HG02943 (cell line): ENCODE results near the gene ACADS.

Experiments used
- ATAC-seq: cut with Tn5 transposase; IDR thresholded peaks from one replicate; pipeline ENCODE4 v1.9.1; 2021; ENCODE audit warnings: mild to moderate bottlenecking, low read depth, moderate library complexity; ENCODE audit not compliant: unreplicated experiment

Gene ACADS

DNA sequence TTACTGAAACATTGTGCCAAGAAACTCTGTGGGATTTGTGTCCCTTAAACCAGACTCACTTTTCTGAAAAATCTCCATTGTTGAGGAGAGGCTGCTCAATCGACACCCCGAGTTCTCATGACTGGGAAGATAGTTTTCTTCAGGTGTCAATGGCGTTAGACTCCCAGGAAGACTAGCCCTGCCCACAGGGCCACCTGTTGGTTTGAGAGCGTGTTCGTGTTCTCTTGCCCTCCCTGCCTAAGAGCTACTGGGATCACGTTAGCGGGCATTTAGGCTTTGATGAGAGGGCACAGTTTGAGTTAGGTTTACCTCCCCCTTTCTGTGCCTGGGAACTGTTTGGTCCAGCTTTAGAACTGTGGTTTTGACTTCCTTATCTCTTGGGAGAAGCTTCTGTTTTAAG, 26.1 kb upstream of the ACADS start:
- ATAC-seq = no peak

DNA sequence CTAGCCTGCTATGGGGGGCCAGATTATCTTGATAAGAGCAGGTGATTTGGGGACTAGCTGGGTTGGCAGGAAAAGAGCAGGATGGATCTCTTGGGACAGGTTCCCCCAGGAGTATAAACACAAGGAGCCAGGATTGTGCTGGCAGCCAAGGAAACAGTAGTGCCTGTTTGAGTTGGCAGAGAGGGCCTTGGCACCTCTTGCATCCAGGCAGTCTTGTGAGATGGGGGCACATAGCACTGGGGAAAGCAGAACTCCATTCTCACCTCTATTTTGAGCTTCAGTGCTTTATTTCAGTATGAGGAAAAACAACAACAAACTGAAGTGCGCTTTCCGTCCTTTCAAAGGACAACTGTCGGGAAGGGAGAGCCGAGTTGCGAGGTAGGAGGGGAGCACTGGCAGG, 24.7 kb upstream of the ACADS start:
- ATAC-seq = no peak

DNA sequence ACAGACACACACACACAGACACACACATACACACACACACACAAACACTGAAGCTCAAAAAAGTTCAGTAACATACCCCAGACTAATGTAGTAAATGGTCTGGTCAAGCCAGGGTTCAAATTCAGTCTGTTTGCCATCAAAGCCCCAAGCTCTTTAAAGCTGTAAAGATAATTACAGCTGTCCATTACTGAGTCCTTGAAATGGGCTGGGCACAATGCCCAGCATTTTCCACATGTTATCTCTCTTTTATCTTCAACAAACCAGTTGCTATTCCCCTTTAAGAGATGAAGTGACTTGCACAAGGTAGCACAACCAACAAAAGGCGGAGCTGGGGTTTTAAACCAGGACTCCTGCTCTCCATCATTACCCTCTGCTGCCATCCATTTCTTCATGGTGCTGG, 23.0 kb upstream of the ACADS start:
- no peak for ATAC-seq

- no peak for ATAC-seq
These were observed 22.2 kb upstream of the ACADS start for GRCh38 chr12:120703311-120703942.

DNA sequence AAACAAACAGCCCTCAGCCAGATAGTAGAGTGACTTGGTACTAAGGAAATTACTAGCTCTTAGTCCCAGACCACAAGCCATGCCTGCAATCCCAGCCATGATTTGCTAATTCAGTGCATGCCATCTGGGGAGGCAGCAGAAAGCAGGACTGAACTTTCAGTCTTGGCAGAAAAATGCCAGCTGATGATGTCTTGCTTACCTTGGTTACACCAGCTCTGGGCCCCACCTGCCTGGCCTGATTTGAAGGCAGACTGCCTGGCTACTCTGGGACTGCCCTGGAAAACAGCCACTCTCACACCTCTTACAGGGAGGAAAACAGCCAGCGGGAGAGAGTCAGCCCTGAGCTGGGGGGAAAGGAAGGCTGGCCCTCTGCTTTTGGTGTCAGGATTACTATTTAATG, 20.0 kb upstream of the ACADS start:
- no peak for ATAC-seq

- no peak for ATAC-seq
These were observed 19.6 kb upstream of the ACADS start for GRCh38 chr12:120706029-120706428.

- no peak for ATAC-seq
These were observed 17.0 kb upstream of the ACADS start for GRCh38 chr12:120708651-120709050.

DNA sequence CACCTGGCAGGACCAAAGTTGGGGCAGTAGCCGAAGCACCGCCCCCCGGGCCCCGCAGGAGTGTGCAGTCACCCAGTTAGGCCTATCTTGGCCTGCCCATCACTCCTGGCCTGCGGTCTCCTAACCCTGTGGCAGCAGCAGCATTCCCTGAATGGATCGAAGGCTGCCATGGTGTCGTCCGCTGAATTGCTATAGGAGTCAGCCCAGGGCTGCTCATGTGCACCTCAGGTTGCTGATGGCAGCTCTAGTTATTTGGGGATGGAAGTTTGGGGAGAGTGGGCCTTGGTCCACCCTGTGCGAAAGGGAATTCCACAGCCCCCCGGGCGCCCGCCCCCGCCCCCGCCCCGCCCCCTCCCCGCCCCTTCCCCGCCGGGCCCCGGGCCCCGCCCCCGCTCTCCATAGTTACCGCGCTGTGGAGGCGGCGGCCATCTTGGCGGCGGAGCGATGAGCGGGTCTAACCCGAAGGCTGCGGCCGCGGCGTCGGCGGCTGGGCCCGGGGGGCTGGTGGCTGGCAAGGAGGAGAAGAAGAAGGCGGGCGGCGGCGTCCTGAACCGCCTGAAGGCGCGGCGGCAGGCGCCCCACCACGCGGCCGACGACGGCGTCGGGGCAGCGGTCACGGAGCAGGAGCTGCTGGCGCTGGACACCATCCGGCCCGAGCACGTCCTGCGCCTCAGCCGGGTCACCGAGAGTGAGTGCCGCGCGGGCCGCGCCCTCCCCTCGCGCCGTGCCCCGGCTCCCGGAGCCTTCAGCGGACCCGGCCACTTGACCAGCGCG, 15.4 kb upstream of the ACADS start, which contains the start of gene UNC119B:
Gene UNC119B, plus strand, starts transcription at position 428 of the 774 bp plus-strand sequence. Its CDS starts 17 bp downstream, at position 445.
- ATAC-seq = peak; percentile 54

DNA sequence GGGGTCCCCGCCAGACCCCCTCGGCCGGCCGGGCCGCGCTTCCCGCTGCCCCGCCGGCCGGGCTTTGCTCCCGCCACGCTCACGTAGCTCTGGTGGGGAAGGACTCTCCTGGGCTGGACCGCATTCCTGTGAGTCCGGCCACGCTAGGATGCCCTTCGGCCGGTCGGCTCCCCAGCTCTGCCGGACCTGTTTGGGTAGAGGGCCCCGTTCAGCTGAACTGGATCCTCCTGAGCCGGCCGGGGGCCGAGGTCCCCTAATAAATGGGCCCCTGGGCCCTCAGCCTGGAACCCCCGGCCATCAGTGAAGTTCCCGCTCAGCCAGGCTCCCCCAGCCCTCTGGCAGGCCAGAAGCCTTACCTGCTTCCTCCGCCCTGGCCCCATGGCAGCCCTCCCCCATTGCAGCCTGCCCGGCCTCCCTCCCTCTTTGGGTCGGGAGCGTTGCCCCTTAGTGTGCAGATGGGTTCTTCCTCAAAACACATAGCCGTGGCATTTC, 14.8 kb upstream of the ACADS start:
- ATAC-seq = no peak

GRCh38 chr12:120711411-120711810, 14.2 kb upstream of the ACADS start:
- ATAC-seq = no peak

DNA sequence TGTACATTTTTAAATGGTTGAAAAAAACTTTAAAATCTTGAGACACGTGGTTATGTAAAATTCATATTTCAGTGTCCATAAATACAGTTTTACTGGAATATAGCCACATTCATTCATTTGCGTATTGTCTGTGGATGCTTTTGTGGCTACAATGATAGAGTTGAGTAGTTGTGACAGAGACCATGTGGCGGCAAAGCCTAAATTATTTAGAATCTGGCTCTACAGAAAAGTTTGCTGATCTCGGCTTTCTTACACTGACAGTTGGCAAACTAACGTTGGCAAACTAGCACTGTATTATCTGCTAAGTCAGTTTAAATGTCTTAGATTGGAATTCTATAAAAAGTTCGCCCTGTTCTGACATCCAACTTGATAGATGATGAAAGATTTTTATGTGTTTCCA, 13.0 kb upstream of the ACADS start:
- no peak for ATAC-seq

DNA sequence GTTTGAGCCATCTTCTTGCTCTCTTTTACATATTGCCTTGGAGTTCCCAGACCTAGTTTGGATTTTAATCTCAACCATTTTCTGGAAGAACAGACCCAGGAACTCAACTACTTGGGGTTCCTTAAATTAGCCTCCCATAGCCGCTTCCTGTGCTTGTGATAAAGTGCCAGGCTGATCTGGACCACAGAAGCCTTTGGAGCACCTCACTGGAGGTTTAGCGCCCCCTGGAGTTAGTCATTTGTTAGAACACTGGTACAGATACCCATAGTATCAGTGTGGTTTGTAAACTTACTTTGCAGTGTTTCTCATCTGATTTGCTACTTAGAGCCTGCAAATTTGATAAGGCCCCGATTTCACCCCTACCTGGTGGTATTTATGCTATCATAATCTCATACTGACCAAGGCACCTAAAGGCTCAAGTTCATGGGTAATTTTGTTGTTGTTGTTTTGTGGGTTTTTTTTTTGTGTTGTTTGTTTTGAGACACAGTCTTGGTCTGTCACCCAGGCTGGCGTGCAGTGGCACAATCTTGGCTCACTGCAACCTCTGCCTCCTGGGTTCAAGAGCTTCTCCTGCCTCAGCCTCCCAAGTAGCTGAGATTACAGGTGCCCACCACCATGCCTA, 11.7 kb upstream of the ACADS start:
- ATAC-seq = no peak

- ATAC-seq = no peak
These were observed 7.6 kb upstream of the ACADS start for GRCh38 chr12:120718055-120718454.

DNA sequence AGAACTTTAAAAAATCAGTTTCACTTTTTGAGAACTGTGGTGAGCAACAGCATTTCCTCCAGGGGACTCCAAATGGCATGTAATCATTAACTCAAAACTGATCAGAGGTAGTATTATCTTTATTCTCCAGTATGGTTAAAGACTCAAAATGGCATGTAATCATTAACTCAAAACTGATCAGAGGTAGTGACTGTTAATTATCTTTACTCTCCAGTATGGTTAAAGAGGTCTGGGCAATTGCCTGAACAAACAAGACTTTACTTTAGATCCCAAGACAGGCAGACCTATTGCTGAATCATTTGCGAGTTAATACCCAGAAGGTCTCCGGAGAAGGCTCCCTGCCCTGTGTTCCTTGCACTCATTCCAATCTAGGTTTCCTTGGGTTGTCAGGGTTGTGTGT, 6.6 kb upstream of the ACADS start:
- ATAC-seq = no peak

GRCh38 chr12:120719496-120720233, 6.0 kb upstream of the ACADS start:
- ATAC-seq = no peak

DNA sequence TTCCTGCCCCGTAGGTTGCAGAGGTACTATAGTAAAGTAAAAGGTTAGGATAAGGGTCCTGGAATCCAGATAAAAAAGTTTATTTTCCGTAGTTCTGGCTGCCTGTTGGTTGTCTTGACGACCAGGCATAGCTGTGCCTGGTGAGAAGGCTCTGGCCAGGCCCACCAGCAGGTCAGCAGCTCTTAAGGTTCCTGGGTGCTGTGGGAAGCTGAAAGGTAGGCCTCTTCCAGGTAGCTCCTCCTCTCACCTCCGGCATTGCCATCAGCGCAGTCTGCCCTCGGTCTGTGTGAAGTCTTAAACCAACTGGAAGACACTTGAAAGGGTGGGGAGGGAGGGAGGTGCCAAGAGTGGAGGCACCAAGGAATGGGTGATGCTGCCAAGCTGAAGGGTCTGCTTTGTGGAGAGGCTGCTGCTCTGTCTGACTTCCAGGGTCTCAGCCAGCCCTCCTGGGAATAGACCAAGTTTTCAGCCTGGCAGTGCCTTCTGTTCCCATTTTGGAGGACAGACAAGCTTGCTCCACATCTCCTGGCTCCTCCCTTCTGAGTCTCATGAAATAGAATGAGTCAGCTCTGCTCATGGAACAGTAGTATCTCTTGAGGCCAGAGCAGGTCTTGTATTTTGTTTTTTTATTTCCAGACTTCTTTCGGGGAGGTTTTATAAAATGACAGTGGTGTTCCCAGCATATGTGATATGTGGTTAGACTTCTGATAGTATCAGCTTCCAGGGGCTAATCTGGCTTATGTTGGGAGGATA, 5.2 kb upstream of the ACADS start:
- no peak for ATAC-seq

DNA sequence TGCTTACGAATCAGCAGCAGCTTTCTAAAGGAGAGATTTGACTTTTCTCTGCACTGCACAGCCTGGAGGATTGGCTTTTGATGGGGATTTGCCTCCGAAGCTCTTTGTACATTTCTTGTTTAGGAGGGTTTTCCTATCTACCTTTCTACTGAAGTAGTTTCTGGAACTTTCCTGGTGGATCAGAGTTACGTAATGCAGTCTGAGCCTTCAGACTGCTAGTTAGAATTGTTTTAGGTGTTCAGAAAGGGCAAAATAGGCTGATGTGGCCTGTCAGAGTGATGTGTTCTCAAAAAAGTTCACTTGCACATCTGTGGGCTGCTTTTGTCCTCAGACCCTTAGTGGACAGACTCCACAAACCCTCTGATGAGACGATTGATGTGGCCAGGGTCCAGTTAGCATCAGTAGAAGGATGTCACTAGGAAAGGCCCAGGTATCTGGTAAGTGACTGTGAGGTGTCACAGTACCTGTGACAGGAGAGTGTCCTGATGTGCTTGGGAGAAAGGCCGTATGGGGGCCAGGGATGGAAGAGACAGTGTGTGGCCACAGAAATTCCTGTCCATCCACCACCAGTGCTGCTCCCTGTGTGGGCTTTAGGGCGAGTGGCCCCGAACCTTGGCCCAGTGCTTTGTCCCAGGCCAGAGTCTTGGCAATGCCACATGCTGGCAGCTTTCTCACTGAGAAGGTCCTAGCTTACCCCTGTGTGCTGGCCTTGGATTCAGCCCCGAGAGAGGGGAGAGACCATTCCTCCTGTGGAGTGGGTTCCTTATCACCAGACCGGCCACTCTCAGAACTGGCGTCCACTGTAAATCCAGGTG, 4.4 kb upstream of the ACADS start:
- no peak for ATAC-seq

DNA sequence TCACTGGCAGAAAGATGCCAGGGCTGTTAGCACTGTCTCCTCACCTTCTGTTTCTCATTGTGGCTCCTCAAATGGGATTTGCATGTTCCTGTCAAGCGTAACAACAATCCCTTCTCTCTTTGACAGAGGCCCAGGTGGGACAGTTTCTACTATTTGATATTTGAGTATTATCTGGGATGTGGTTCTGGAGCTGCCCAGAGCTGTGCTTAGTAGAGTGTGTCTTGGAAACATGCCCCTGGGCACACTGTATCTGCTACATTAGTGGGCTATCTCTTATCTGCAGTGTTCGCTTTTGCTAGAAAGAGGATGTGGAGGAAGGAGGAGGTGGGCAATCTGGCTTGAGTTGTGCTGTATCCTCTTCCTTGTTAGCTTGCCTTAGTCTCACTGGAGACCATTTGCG, 3.8 kb upstream of the ACADS start:
- ATAC-seq = no peak

- no peak for ATAC-seq
These were observed 2.8 kb upstream of the ACADS start for GRCh38 chr12:120722784-120723183.
